GM21619 (cell line): Measurements from ENCODE around the gene IL21.
"Not testable (repeated sequence)": the region's sequence is repeated elsewhere in the genome, so short reads cannot be mapped to it uniquely, and the experiment has no call there.

Source experiments
- ATAC-seq: cut with Tn5 transposase; IDR thresholded peaks from one replicate; pipeline ENCODE4 v1.9.1; 2021; ENCODE audit not compliant: unreplicated experiment

Gene IL21

DNA sequence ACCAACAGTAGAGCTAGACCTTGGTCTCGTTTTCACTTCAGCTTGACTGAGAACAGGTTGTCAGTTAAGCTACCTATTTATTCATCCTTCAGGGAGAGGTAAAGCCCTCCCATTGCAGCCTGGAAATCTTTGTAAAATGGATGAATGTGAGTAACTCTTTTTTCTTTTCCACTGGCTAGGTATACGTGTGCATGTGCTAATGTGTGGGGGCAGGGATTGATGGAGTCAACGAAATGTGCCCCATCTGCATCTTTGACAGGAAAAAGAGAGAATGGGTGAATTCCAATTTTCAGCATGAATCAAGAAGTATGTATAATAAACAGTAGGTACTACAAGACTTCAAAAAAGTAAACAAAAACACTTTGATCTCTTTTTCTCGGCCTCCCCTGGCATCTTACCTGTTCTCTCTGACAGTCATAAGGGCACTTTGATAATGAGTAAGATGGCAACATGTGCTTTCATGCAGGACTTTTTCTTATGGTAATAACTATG is at the start of gene IL21:
Gene IL21 (minus strand): TSS at position 51 of the 492 bp plus-strand sequence. CDS start 55 bp downstream, outside the sequence.
- ATAC-seq: no peak

DNA sequence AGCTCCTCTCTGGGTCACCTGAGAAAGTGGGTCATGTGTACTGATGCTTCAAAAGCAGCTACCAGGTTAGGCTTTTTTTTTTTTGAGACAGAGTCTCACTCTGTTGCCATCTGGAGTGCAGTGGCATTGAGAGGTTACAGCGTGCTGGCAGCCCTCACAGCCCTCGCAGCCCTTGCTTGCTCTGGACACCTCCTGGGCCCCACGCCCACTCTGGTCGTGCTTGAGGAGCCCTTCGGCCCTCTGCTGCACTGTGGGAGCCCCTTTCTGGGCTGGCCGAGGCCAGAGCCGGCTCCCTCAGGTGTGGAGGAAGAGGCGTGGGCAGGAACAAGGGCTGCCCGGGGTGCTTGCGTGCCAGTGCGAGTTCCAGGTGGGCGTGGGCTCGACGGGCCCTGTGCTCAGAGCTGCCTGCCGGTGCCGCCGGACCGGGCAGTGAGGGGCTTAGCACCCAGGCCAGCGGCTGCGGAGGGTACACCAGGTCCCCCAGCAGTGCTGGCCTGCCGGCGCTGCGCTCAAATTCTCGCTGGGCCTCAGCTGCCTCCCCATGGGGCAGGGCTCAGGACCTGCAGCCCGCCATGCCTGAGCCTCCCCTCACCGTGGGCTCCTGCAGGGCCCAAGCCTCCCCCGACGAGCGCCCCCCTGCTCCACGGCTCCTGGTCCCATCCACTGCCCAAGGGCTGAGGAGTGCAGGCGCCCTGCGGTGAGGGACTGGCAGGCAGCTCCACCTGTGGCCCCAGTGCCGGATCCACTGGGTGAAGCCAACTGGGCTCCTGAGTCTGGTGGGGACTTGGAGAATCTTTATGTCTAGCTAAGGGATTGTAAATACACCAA is 49.3 kb upstream of the IL21 start:
- ATAC-seq: no peak

DNA sequence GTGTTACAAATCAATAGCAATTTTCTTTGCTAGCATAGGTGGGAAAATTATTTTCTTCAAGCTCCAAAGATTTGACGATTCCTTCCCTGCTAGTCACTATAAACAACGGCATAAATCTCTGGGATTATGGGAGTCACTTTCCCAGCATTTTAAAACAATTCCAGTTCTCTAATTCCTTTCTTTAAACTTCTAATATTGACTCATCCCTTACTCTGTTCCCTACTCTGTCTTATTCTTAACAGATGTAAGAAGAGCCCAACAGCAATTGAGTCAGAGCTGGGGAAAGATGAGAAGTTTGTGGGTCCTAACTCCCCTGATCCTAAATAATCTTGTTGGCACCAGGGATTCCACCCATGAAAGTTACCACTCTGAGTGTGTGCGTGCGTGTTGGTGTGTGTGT is 47.4 kb upstream of the IL21 start:
- ATAC-seq: no peak

DNA sequence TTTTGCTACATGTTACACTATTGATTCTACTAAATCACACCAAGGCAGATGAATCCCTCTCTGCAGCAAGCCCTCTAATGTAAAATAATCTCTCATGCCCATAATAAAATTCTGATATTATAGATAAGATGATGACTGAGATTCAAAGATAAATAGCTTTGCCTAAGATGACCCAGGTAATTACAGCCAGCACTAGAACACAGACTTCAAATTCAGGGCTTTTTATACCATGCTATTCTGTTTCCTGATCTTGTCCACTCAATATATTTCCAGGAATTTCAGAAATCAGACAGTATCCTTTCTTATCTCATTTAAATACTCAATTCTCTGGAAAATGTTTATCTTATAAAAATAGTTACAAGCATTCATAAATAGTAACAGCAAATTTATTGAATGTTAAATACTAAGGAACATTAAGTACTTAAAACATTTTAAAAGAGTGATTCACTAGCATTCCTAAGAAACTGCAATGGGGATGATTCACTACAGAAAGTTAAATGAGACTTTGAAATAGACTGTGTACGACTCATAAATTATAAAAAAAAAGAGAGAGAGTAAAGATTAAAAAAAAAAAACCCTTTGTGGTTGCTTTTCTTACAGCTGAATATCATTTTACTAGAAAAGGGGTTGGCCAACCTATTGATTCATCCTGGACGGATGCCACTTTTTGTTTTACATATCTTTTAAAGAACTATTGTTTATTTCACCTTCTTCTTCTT is 45.8 kb upstream of the IL21 start:
- ATAC-seq: no peak

DNA sequence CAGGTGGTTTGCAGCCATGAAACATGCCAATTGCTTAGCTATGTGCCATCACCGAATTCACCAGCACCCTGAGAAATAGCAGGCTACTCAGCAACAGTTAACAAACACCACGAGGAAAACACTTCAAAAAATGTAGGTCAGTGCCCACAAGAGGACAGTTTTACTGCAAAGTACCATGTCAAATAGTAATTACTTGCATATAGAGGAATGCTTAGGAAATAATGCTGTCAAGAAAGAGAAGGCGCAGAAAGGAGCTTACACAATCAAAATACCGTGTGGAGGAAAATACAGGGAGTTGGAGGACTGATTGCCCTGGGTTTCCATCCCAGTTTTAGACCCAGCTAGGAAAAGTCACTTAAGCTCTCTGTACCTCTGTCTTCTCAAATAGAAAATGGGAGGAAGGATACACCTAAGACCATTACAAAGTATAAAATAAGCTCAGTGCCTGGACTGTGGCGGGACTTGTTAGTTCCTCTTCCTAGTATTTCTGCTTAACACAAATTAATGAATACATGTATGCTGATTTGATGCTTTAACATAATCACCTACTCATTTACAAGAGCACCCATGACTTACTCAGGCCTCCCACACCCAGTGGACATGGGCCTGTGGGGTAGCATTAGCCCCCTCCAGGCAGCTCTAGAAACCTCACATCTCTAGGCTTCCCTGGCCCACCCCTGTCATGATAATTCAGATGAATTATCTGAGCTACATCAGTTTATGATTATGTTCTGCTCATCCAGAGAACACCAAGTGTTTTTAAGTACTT is 44.5 kb upstream of the IL21 start:
- ATAC-seq: no peak

DNA sequence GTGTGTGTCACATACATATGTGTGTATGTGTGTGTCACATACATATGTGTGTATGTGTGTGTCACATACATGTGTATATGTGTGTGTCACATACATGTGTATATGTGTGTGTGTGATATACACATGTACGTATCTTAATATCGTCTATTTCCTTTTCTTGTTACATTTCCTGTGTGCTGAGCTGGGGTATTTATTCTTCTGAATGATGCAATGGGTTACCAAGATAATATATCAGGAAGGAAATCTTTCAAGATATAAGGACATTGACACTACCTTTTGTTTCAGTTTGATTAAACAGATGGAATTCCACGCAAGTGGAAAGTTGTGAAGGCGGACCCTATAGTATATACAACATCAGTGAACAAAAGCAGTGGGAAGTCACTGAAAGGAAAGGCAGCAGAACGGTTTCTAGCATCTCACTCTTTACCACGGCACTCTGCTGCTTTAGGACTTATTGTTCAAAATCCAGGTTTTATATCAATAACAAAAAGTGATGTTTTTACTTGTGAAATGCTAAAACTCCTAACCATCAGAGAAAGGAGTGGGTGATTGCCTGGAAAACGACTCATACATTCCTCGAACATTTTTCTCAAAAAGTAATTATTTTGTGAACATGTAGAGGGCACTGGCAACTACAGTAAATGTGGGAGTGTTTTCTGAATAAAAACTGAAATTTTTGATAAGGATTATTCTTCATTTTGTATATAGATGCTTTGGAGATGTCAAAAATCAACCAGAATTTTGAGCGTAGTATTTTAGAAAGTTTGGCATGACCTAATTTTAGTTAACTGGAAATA is 43.1 kb upstream of the IL21 start:
- no peak for ATAC-seq

DNA sequence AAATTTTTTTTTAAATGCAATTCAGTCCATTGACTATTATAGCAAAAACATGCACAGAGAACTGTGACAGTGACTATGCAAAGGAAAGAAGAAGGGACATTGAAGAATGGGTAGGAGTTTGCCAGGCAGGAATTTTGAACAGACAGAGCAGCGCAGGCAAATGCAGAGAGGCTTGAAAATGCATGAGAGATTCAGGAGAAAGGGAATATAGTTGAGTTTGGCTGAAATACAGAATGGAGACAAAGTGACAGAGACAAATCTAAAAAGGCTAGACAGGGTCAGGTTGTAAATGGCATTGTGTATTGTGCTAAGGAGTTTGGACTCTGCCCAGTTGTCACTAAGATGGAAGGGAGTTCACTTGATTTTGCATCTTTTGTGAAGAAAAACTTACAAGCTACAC is 42.4 kb upstream of the IL21 start:
- no peak for ATAC-seq

DNA sequence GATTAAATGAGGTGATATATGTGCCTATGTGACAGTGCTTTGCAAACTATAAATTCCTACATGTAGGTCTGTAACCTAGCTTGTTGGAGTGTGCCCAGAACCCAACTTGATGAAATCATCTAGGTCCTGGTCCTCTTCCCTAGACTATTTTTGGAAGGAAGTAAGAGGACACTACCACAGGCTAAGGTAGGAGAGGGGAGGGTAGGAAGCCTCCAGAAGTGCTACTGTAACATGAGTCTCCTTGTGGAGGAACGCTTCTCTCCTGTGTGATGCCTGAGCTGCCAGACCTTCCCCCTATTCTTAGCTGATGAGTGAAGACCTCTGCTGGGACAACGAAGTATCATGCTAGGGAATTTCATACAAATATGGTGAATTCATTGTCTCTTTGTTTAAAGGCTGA is 41.8 kb upstream of the IL21 start:
- ATAC-seq: no peak

DNA sequence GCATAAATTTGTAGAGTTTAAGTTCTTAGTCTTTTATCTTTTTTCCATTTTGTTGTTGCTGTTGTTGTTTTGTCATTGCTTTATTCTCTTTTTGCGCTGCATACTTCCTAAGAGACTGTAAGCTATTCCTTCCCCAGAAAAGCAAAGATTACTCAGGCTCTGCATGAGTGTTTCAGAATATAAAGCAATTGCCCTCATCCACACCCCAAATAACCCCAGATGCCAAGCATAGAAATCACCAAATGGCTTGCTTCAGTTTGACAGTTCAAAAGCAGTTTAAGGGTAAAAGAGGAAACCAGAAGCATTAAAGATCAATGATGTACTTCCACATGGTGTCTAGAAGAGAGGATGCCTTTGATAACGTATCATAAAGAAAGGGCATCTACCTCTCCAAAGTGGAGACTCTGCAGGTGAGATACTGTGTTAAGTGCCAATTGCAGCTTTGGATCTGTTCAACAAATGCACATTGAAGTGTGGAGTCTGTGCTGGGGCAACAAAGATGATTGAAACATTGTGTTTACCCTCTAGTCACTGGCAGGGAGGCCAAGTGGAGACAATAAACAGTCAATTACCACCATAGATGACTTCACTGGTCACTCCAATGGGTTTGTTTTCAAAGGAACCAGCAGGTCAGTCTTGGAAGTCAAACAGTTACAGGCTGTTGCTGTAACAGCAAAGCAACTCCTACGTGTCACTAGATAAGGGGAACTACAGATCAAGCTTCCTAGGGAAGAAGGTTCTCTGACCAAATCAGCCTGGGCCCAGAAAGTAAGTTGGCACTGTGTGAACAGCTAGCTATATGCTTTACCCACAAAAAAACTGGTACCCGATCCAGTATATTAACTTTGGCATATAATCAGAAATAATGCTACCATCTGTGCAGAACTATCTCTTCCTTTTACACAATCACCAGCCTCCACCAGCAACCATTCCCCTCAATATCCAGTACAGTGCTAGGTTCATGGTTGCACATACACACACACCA is 40.6 kb upstream of the IL21 start:
- no peak for ATAC-seq

DNA sequence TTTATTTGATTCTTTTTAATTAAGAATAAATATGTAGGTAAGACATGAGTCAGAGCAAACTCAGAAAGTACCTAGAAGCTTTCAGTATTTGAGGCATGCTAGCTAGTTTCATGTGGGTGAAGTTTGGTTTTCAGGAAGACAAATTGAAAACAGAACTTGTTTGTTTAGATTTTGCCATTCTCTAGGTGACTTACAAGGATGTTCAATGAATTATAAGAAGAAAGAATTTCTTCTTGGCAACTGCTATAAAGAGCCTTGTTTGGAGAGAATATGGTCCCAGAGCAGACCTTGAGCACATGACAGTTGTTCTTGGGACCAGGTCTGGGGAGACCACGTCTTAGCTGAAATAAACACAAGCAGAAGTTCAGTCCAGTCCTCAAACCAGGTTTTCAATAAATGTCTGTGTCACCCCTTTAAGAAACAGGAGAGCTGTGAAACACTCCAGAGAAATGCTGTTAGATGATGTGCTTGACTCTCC is 38.0 kb upstream of the IL21 start:
- peak; percentile 93 for ATAC-seq

DNA sequence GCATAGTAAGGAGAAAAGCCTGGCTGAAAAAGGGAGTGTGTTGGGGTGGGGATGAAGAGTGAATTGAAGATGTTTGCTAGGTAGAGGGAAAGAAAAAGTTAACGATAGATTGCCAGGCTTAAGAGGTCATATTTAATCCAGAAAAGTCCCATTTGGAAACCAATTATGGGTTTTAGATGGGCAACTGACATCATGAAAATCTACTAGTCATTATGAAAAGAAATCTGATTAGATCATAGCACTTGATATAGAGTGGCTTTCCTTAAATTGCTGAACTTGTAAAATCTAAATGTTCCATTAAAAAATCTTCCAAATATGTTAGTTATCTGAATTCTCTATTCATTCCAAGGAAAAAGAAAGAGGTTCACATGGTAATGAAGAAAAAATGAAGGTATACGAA is 37.5 kb upstream of the IL21 start:
- ATAC-seq: no peak

DNA sequence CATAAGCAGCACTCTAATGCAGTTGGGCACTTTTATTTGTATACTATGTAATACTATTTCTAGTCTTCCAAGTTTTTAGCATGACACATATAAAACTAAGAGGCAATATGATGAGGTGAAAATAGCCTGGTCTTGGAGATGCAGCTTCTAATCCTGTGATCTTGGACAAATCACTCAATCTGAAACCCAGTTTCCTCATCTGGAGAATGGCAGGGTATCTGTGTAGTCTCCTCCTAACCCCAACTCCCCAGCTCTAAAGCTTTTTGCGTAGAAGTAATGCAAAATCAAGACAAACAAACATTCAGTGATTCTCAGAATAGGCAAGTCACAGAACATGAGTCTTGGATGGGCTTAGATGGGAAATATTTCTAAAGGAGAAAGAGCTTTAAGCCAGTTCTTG is 36.7 kb upstream of the IL21 start:
- ATAC-seq: no peak

DNA sequence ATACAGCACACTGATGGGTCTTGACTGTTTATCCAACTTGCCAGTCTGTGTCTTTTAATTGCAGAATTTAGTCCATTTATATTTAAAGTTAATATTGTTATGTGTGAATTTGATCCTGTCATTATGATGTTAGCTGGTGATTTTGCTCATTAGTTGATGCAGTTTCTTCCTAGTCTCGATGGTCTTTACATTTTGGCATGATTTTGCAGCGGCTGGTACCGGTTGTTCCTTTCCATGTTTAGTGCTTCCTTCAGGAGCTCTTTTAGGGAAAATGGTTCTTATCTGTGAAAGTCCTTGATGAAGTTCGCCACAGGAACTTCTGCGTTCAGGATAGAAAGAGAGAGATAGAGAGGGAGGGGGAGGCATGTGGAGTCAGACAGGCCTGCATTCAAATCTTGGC is 35.7 kb upstream of the IL21 start:
- not testable (repeated sequence) for ATAC-seq

DNA sequence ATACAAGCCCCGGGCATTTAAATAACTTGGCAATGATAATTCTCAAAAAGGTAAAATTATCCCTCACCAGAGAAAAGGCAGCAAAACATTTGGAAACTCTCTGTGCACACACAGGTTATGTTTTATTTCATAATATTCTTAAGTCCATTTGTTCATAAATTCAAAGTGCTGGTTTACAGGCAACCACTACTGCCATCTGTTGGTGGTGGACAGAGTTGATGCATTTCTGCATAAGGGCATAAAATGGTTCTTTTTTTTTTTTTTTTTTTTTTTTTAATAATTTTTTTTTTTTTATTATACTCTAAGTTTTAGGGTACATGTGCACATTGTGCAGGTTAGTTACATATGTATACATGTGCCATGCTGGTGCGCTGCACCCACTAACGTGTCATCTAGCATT is 31.5 kb upstream of the IL21 start:
- ATAC-seq: no peak

DNA sequence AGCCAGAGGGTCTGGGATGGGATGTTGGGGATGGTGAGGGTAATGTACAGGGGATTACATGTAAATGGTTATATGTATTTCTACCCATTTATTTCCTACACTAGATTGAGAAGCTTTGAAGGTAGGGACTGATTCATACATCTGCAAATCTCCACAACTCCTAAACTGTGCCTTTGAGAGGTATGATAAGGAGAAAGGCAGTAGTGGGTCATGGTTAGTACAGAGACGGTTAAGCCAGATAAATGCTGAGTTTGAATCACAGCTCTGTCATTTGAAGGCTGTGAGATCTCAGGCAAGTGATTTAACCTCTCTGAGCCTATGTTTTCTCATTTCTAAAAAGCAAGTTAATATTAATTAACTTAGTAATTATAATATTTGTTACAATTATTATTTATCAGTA is 29.3 kb upstream of the IL21 start:
- ATAC-seq: no peak

DNA sequence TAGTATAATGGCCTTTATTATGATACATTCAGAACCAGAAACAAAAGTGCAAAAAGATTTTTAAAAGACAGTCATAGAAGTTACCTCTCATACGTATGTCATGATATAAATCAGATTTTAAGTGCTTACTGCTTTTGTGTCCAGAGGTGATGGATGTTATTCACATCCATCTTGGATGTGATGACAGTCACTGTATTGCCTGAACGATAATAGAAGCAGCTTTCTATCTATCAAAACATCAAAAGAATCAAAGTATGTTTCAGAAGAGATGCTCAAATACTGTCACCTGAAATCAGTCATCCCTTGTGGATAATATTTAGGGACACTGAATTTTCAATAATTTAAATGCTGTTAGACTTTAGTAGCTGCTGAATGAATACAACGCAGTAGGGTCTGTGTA is 26.8 kb upstream of the IL21 start:
- no peak for ATAC-seq

DNA sequence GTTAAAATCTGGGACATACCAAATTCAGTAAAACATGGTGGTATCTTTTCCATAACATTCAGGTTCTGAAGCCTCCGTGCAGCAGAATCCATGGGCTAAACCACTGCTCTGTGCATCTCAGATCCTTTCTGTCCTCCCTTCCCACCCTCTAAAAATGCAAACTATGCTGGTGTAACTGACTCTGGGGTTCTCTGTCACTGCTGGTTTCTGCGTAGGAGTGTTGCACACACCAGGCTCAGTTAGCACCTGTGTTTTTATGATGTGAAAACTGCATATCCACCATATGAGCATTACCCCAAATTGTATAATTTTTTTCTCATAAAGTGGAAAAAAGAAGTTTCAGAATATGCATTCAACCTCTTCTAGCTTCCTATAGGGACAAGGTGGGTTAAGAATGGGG is 22.4 kb upstream of the IL21 start:
- ATAC-seq: no peak

DNA sequence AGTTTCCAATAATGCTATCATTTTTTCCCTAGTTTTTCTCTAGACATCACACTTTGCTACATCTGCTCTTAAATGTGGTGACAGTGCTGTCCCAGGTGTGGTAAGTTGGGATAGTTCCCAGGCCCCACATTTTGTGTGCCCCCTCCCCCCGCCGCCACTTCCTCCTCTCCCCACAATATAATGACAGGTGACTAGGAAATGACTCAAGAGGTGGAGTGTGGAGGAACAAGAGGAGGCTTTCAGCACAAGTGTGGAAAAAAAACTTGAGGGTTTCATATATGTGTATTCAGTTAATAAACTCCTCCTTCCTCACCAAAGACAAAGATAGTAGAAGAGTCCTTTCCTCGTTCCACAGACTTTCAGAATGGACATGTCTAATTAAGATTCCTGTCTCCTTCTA is 18.3 kb upstream of the IL21 start:
- ATAC-seq: no peak

DNA sequence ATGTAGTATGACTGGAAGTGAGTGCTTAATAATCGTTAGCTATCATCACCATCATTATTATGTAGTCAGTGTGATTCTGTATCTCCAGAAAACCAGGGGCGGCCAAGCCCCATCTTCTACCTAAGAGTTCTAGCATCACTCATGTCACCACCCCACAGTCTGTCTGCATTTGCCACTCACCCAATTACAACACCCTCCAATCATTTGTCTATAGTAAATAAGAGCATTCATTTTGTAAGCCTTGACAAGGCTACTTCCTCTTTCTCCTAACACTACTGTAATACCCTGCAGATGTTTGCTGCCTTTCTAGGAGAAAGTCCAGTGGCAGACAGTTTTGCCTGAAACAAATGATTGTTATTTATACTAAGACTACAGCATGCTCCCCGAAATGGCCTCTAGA is 15.8 kb upstream of the IL21 start:
- no peak for ATAC-seq
